Activated effector memory CD4-positive, alpha-beta T cell treated with anti-CD3 and anti-CD28 coated beads, Interleukin-2, amount 50 U/mL, for 16 hours (primary cell): Measurements from ENCODE around the gene NFKBIZ.

Experiments used
- DNase-seq: peaks from one replicate; pipeline ENCODE4 v3.0.0-alpha.2; 2020

Gene NFKBIZ

GRCh38 chr3:101827211-101828174 is 21.8 kb upstream of the NFKBIZ start:
- peak; percentile 94 for DNase-seq

GRCh38 chr3:101828276-101828675 is 21.0 kb upstream of the NFKBIZ start:
- DNase-seq: no peak

GRCh38 chr3:101828691-101829436 is 20.4 kb upstream of the NFKBIZ start:
- peak; percentile 80 for DNase-seq

GRCh38 chr3:101829437-101829830 is 19.9 kb upstream of the NFKBIZ start:
- DNase-seq: no peak

- no peak for DNase-seq
These were observed 19.4 kb upstream of the NFKBIZ start for GRCh38 chr3:101829874-101830273.

- no peak for DNase-seq
These were observed 15.8 kb upstream of the NFKBIZ start for GRCh38 chr3:101833446-101833974.

GRCh38 chr3:101835676-101836075 is 13.6 kb upstream of the NFKBIZ start:
- DNase-seq: no peak

- DNase-seq: no peak
These were observed 13.2 kb upstream of the NFKBIZ start for GRCh38 chr3:101836160-101836559.

GRCh38 chr3:101836652-101837598 is 12.4 kb upstream of the NFKBIZ start:
- DNase-seq: no peak

- DNase-seq: no peak
These were observed 10.6 kb upstream of the NFKBIZ start for GRCh38 chr3:101838691-101839090.

- no peak for DNase-seq
These were observed 9.2 kb upstream of the NFKBIZ start for GRCh38 chr3:101840066-101840465.

- DNase-seq: no peak
These were observed 6.9 kb upstream of the NFKBIZ start for GRCh38 chr3:101842245-101842934.

GRCh38 chr3:101842935-101843330 is 6.4 kb upstream of the NFKBIZ start:
- no peak for DNase-seq

GRCh38 chr3:101845425-101845824 is 3.9 kb upstream of the NFKBIZ start:
- DNase-seq: no peak

GRCh38 chr3:101846709-101847108 is 2.6 kb upstream of the NFKBIZ start:
- DNase-seq: no peak

- no peak for DNase-seq
These were observed 2.0 kb upstream of the NFKBIZ start for GRCh38 chr3:101847328-101847727.

GRCh38 chr3:101848326-101848725 is 988 bp upstream of the NFKBIZ start:
- no peak for DNase-seq

GRCh38 chr3:101849714-101850245 is 466 bp downstream of the NFKBIZ start:
- DNase-seq: peak; percentile 85

GRCh38 chr3:101850246-101851051 is 1.1 kb downstream of the NFKBIZ start:
- DNase-seq: peak; percentile 79

- no peak for DNase-seq
These were observed 1.9 kb downstream of the NFKBIZ start for GRCh38 chr3:101851072-101851770.
